ENCODE measurements around the gene GALNT9. TPM values are rescaled to one million over a fixed set of nuclear protein-coding genes. Genes with fewer than 3 reads are reported as not detected.

The GALNT9 gene
- total and polyA plus RNA-seq, 2 donors (not counting 1 experiment from before 2014, with no cell fraction given) = 0.10 to 2.8 TPM

GRCh38 chr12:132194056-132194455, 135.3 kb downstream of the GALNT9 start:
- no peaks in the 10 kb centered on the region for H3K27me3 ChIP-seq (ENCODE audit: control insufficient read depth, insufficient read depth, low read length)
- H3K36me3 ChIP-seq (ENCODE audit: control insufficient read depth, insufficient read depth, low read length) = no peaks in the 10 kb centered on the region
- no peak overlapping the region for H3K9ac ChIP-seq (ENCODE audit: insufficient read depth, low read length)
- H2AFZ ChIP-seq (ENCODE audit: low read length) = no peak overlapping the region
- H3K4me1 ChIP-seq (ENCODE audit: control insufficient read depth, extremely low read depth, insufficient read depth, low read length) = no peaks in the 10 kb centered on the region
- DNase-seq (ENCODE audit: low read depth in 2 of 2) = no peak
- no peaks in the 10 kb centered on the region for H3K79me2 ChIP-seq (ENCODE audit: control insufficient read depth, insufficient read depth, low read length)
- H3K4me3 ChIP-seq (replicated peaks in 1 of 4; ENCODE audit: control extremely low read depth in 1 of 4, insufficient read depth in 1 of 4, low read depth in 3 of 4, low read length in 4 of 4) = no peak overlapping the region
- H3K4me2 ChIP-seq (ENCODE audit: extremely low read depth, insufficient read depth, low read length) = no peak overlapping the region
- no peaks in the 10 kb centered on the region for H4K20me1 ChIP-seq (ENCODE audit: control insufficient read depth, extremely low read depth, insufficient read depth, low read length)
- H3K9me3 ChIP-seq (ENCODE audit: control insufficient read depth, insufficient read depth, low read depth, low read length) = no peaks in the 10 kb centered on the region
- TF ChIP-seq EZH2 (IDR thresholded peaks at IDR 0.05; ENCODE audit: low read length, missing control alignments) (no peak), CTCF (conservative IDR thresholded peaks at IDR 0.05 in 1 of 2, IDR thresholded peaks at IDR 0.05 in 1 of 2; ENCODE audit: low read depth in 1 of 2, low read length in 2 of 2) (no peak)
- no peak overlapping the region for H3K27ac ChIP-seq (ENCODE audit: insufficient read depth, low read length)

- no peak for TF ChIP-seq CTCF (conservative IDR thresholded peaks at IDR 0.05 in 1 of 2, IDR thresholded peaks at IDR 0.05 in 1 of 2; ENCODE audit: low read depth in 1 of 2, low read length in 2 of 2)
- no peak for TF ChIP-seq EZH2 (IDR thresholded peaks at IDR 0.05; ENCODE audit: low read length, missing control alignments)
- DNase-seq (ENCODE audit: low read depth in 2 of 2) = no peak
- Histone ChIP-seq H2AFZ (ENCODE audit: low read length) (no peak overlapping the region), H3K27ac (ENCODE audit: insufficient read depth, low read length) (no peak overlapping the region), H3K9me3 (ENCODE audit: control insufficient read depth, insufficient read depth, low read depth, low read length) (no peaks in the 10 kb centered on the region), H4K20me1 (ENCODE audit: control insufficient read depth, extremely low read depth, insufficient read depth, low read length) (no peaks in the 10 kb centered on the region), H3K36me3 (ENCODE audit: control insufficient read depth, insufficient read depth, low read length) (no peaks in the 10 kb centered on the region), H3K27me3 (ENCODE audit: control insufficient read depth, insufficient read depth, low read length) (no peaks in the 10 kb centered on the region), H3K4me3 (replicated peaks in 1 of 4; ENCODE audit: control extremely low read depth in 1 of 4, insufficient read depth in 1 of 4, low read depth in 3 of 4, low read length in 4 of 4) (no peak overlapping the region), H3K79me2 (ENCODE audit: control insufficient read depth, insufficient read depth, low read length) (no peaks in the 10 kb centered on the region), H3K4me1 (ENCODE audit: control insufficient read depth, extremely low read depth, insufficient read depth, low read length) (no peaks in the 10 kb centered on the region), H3K9ac (ENCODE audit: insufficient read depth, low read length) (no peak overlapping the region), H3K4me2 (ENCODE audit: extremely low read depth, insufficient read depth, low read length) (no peak overlapping the region)
These were observed 137.5 kb downstream of the GALNT9 start for GRCh38 chr12:132191715-132192553.

GRCh38 chr12:132190834-132191500, 138.4 kb downstream of the GALNT9 start:
- no peak overlapping the region for H3K4me2 ChIP-seq (ENCODE audit: extremely low read depth, insufficient read depth, low read length)
- no peak overlapping the region for H3K27ac ChIP-seq (ENCODE audit: insufficient read depth, low read length)
- no peaks in the 10 kb centered on the region for H3K36me3 ChIP-seq (ENCODE audit: control insufficient read depth, insufficient read depth, low read length)
- H4K20me1 ChIP-seq (ENCODE audit: control insufficient read depth, extremely low read depth, insufficient read depth, low read length) = no peaks in the 10 kb centered on the region
- no peak for DNase-seq (ENCODE audit: low read depth in 2 of 2)
- no peak overlapping the region for H2AFZ ChIP-seq (ENCODE audit: low read length)
- no peaks in the 10 kb centered on the region for H3K79me2 ChIP-seq (ENCODE audit: control insufficient read depth, insufficient read depth, low read length)
- no peak overlapping the region for H3K9ac ChIP-seq (ENCODE audit: insufficient read depth, low read length)
- H3K4me1 ChIP-seq (ENCODE audit: control insufficient read depth, extremely low read depth, insufficient read depth, low read length) = no peaks in the 10 kb centered on the region
- no peak overlapping the region for H3K4me3 ChIP-seq (replicated peaks in 1 of 4; ENCODE audit: control extremely low read depth in 1 of 4, insufficient read depth in 1 of 4, low read depth in 3 of 4, low read length in 4 of 4)
- H3K27me3 ChIP-seq (ENCODE audit: control insufficient read depth, insufficient read depth, low read length) = no peaks in the 10 kb centered on the region
- H3K9me3 ChIP-seq (ENCODE audit: control insufficient read depth, insufficient read depth, low read depth, low read length) = no peaks in the 10 kb centered on the region
- TF ChIP-seq CTCF (conservative IDR thresholded peaks at IDR 0.05 in 1 of 2, IDR thresholded peaks at IDR 0.05 in 1 of 2; ENCODE audit: low read depth in 1 of 2, low read length in 2 of 2) (no peak), EZH2 (IDR thresholded peaks at IDR 0.05; ENCODE audit: low read length, missing control alignments) (no peak)
